HG02588 (cell line): Measurements from ENCODE around the gene MPZL3.

ENCODE experiments used
- ATAC-seq: cut with Tn5 transposase; IDR thresholded peaks from one replicate; pipeline ENCODE4 v1.9.1; 2021; ENCODE audit warnings: mild to moderate bottlenecking, moderate library complexity; ENCODE audit not compliant: unreplicated experiment

The MPZL3 gene

GRCh38 chr11:118264569-118265465 is 12.7 kb upstream of the MPZL3 start:
- no peak for ATAC-seq

- no peak for ATAC-seq
Observed at GRCh38 chr11:118263695-118264568, 11.8 kb upstream of the MPZL3 start, which contains the start of gene MPZL2. TSS of gene MPZL2 (minus strand) at chr11:118264297. CDS start at chr11:118264153, 144 bp downstream.

GRCh38 chr11:118263112-118263511 is 10.9 kb upstream of the MPZL3 start:
- no peak for ATAC-seq

GRCh38 chr11:118260353-118260752 is 8.2 kb upstream of the MPZL3 start:
- no peak for ATAC-seq

GRCh38 chr11:118259138-118259537 is 7.0 kb upstream of the MPZL3 start:
- no peak for ATAC-seq

GRCh38 chr11:118258410-118258809 is 6.2 kb upstream of the MPZL3 start:
- no peak for ATAC-seq

- ATAC-seq: no peak
Observed at GRCh38 chr11:118252688-118253087, 523 bp upstream of the MPZL3 start.

GRCh38 chr11:118247041-118247440 is 5.1 kb downstream of the MPZL3 start:
- no peak for ATAC-seq

- ATAC-seq: no peak
Observed at GRCh38 chr11:118245936-118246562, 6.1 kb downstream of the MPZL3 start.

- no peak for ATAC-seq
Observed at GRCh38 chr11:118243993-118244762, 8.0 kb downstream of the MPZL3 start.

GRCh38 chr11:118243161-118243560 is 9.0 kb downstream of the MPZL3 start:
- no peak for ATAC-seq

GRCh38 chr11:118241764-118242098 is 10.4 kb downstream of the MPZL3 start:
- no peak for ATAC-seq

- ATAC-seq: peak; percentile 86
Observed at GRCh38 chr11:118240999-118241763, 11.0 kb downstream of the MPZL3 start.

GRCh38 chr11:118239509-118240205 is 12.5 kb downstream of the MPZL3 start:
- ATAC-seq: no peak

- ATAC-seq: no peak
Observed at GRCh38 chr11:118238929-118239328, 13.2 kb downstream of the MPZL3 start.

- ATAC-seq: no peak
Observed at GRCh38 chr11:118238421-118238820, 13.7 kb downstream of the MPZL3 start.

- no peak for ATAC-seq
Observed at GRCh38 chr11:118236170-118236569, 16.0 kb downstream of the MPZL3 start.

GRCh38 chr11:118234833-118235232 is 17.3 kb downstream of the MPZL3 start:
- no peak for ATAC-seq

- no peak for ATAC-seq
Observed at GRCh38 chr11:118233850-118234249, 18.3 kb downstream of the MPZL3 start.
